Right lobe of liver (tissue), 6 donors: Measurements from ENCODE around the gene DCAF6. TPM values are rescaled to one million over a fixed set of nuclear protein-coding genes. Genes with fewer than 3 reads are reported as not detected.

Experiments used
- ATAC-seq, 4 donors: fragments of 200-7000 bp; cut with Tn5 transposase; one replicate each; pipeline ENCODE4 v1.9.1; 2020; ENCODE audit warnings: mild to moderate bottlenecking in 4 of 4, moderate library complexity in 4 of 4
- DNase-seq, 3 donors: peaks; one replicate each; pipeline ENCODE4 v3.0.0-alpha.2; 2020
- H3K27ac ChIP-seq, 3 donors: fragments of 200-600 bp; one replicate each; pipeline ENCODE4 v1.8.0; 2022
- H3K27me3 ChIP-seq, 2 donors: fragments of 200-600 bp; one replicate each; pipeline ENCODE4 v1.8.0; 2022
- H3K36me3 ChIP-seq, 4 donors: fragments of 200-600 bp; sonication (generic) in 1 of 4; one replicate each; pipeline versions ENCODE4 v1.5.1 to v1.8.0; 2017 to 2022; ENCODE audit warnings: control low read depth in 1 of 4
- H3K4me1 ChIP-seq, 4 donors: fragments of 200-600 bp; sonication (generic) in 1 of 4; one replicate each; pipeline versions ENCODE4 v1.5.1 to v1.8.0; 2017 to 2022; ENCODE audit warnings: control low read depth in 1 of 4
- H3K4me3 ChIP-seq, 3 donors: fragments of 200-600 bp; one replicate each; pipeline ENCODE4 v1.8.0; 2022
- H3K9me3 ChIP-seq, 4 donors: fragments of 200-600 bp; sonication (generic) in 1 of 4; one replicate each; pipeline versions ENCODE4 v1.5.1 to v1.8.0; 2017 to 2022; ENCODE audit warnings: control low read depth in 1 of 4
- CTCF ChIP-seq, 4 donors: fragments of 200-600 bp in 3 of 4; fragments of 450-650 bp in 1 of 4; IDR thresholded peaks; one replicate each; pipeline versions ENCODE4 v1.5.1 to v1.8.0; 2016 to 2022; ENCODE audit warnings: antibody characterized with exemption in 4 of 4, mild to moderate bottlenecking in 2 of 4
- POLR2A ChIP-seq: fragments of 450-650 bp; IDR thresholded peaks from one replicate; pipeline ENCODE4 v1.6.1; 2017; ENCODE audit warnings: antibody characterized with exemption, mild to moderate bottlenecking
- WGBS: methylation state at CpG from one replicate; pipeline ENCODE4 v1.1.6; 2018; ENCODE audit warnings: low coverage, low lambda C conversion rate; ENCODE audit not compliant: insufficient coverage; ENCODE audit errors: missing lambda C conversion rate; 5-methylcytosine and 5-hydroxymethylcytosine counted together
- intact Hi-C, 2 donors: fragments of 100-400 bp; cut with DNase I; formaldehyde crosslinking; loops; one replicate each; pipeline versions ENCODE4 v1.11.2 to v1.14.1; 2022
- total RNA-seq, 6 experiments: library from RNA; depleted of rRNA in 2 of 6; stranded (reverse); fragments of >200 nt in 2 of 6; fragmentation: NEBNext Ultra II Directional in 3 of 6; extraction: Animal tissue kit (Norgen Biotek cat#: 25700) in 3 of 6; gene quantifications; one replicate each; pipeline versions ENCODE4 v1.1.0 to v1.2.4, GENCODE V29; 2016 to 2023
- donor health status: DM: no; HTN: yes; CAD: no.
- donor health status: DM: no; HTN: no; CAD: no.
- donor health status: DM: no; HTN: no; CAD: no.
- donor health status: DM: no; HTN: yes; CAD: no.
- donor health status: DM: no; HTN: yes; CAD: no.

The DCAF6 gene
- total RNA-seq, 6 experiments from 2014 or later, result 35.8 to 65.9 (median 48.8) TPM

DNA sequence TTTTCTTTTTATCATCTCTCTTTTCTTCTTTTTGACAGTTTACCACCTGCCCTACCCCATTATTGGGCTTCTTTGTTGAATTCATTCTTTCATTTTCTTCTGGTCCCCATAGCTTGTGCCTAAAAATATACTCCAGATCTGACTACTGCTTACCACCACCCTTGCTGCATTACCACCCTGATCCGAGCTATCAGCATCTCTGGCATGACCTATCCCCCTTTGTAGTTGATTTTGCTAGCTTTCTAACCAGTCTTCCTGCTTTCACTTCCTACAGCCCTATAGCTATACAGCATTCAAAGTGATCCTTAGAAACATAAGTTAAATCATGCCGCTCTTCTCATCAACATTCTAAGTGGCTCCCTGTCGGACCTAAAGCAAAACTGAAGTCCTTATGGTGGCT is 59.8 kb downstream of the DCAF6 start:
- peaks cover 0 to 9% (median 7%) of the 10 kb centered on the region in 4 donors for H3K36me3 ChIP-seq
- H3K27me3 ChIP-seq, result no peaks in the 10 kb centered on the region
- no peaks in the 10 kb centered on the region for H3K9me3 ChIP-seq
- no peak overlapping the region for H3K4me3 ChIP-seq
- ATAC-seq (no peak), DNase-seq (no peak)
- intact Hi-C loops, result no loop called here
- no peak overlapping the region for H3K27ac ChIP-seq
- 93% methylated on average over 3 of the region's 3 CpGs for WGBS
- TF ChIP-seq CTCF (IDR thresholded peaks at IDR 0.05), result no peak
- no peak for TF ChIP-seq POLR2A
- H3K4me1 ChIP-seq, result peaks cover 0 to 18% (median 4%) of the 10 kb centered on the region in 4 donors

- no peak for ATAC-seq
- intact Hi-C loops, result no loop called here
- Histone ChIP-seq H3K27ac (no peak overlapping the region), H3K4me1 (peaks cover 0 to 18% (median 4%) of the 10 kb centered on the region in 4 donors), H3K27me3 (no peaks in the 10 kb centered on the region), H3K9me3 (no peaks in the 10 kb centered on the region), H3K36me3 (peaks cover 0 to 9% (median 4%) of the 10 kb centered on the region in 4 donors), H3K4me3 (no peak overlapping the region)
- DNase-seq, result no peak
- WGBS, result 88% methylated on average over 3 of the region's 3 CpGs
- TF ChIP-seq CTCF (IDR thresholded peaks at IDR 0.05) (no peak), POLR2A (no peak)
Measured at GRCh38 chr1:167997037-167997575, 60.6 kb downstream of the DCAF6 start.

DNA sequence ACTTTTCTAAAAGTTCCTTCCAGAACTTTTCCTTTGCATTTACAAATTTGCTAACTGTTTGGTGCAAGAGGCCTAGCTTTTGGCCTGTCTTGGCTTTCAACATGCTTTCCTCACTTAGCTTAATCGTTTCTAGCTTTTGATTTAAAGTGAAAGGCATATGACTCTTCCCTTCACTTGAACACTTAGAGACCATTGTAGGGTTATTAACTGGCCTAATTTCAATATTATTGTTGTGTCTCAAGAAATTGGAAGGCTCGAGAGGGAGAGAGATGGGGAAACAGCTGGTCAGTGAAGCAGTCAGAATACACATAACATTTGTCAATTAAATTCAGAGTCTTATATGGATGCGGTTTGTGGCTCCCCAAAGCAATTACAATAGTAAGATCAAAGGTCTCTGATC is 63.4 kb downstream of the DCAF6 start:
- TF ChIP-seq CTCF (IDR thresholded peaks at IDR 0.05), result no peak
- no peak for TF ChIP-seq POLR2A
- no peak overlapping the region for H3K4me3 ChIP-seq
- H3K27me3 ChIP-seq, result no peaks in the 10 kb centered on the region
- ATAC-seq, result no peak
- H3K27ac ChIP-seq, result no peak overlapping the region
- peaks cover 0 to 22% (median 3%) of the 10 kb centered on the region in 4 donors for H3K36me3 ChIP-seq
- intact Hi-C loops, result no loop called here
- H3K9me3 ChIP-seq, result no peaks in the 10 kb centered on the region
- 74% methylated on average over 3 of the region's 3 CpGs for WGBS
- peaks cover 0 to 7% (median 0%) of the 10 kb centered on the region in 4 donors for H3K4me1 ChIP-seq
- no peak for DNase-seq

DNA sequence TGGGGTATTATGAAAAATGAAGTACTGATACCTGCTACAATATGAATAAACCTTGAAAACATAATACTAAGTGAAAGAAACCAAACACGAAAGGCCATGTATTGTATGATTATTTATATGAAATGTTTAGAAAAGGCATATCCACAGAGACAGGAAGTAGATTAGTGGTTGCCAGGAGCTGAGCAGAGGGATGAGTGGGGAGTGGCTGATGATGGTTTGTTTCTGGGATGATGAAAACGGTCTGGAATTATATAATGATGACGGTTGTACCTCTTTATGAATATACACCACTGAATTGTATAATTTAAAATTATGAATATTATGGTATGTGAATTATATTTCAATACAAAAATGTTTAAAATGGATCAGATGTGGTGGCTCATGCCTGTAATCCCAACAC is 64.2 kb downstream of the DCAF6 start:
- no peak for TF ChIP-seq POLR2A
- TF ChIP-seq CTCF (IDR thresholded peaks at IDR 0.05), result no peak
- no peaks in the 10 kb centered on the region for H3K9me3 ChIP-seq
- WGBS, result 81% methylated on average over 3 of the region's 3 CpGs
- H3K4me3 ChIP-seq, result no peak overlapping the region
- H3K27ac ChIP-seq, result no peak overlapping the region
- no peak for DNase-seq
- peaks cover 0 to 27% (median 6%) of the 10 kb centered on the region in 4 donors for H3K36me3 ChIP-seq
- no peak for ATAC-seq
- H3K27me3 ChIP-seq, result no peaks in the 10 kb centered on the region
- no peaks in the 10 kb centered on the region for H3K4me1 ChIP-seq
- intact Hi-C loops, result no loop called here
